Embryonic facial prominence (tissue), 1 donor: ENCODE data around the gene FNIP2.
"Not testable (repeated sequence)": the region's sequence is repeated elsewhere in the genome, so short reads cannot be mapped to it uniquely, and the experiment has no call there.

Experiments used
- DNase-seq: peaks from one replicate; pipeline ENCODE4 v3.0.0-alpha.2; 2016; ENCODE audit errors: extremely low spot score

FNIP2 gene

GRCh38 chr4:158814636-158815330, 46.0 kb downstream of the FNIP2 start:
- DNase-seq, result no peak

DNA sequence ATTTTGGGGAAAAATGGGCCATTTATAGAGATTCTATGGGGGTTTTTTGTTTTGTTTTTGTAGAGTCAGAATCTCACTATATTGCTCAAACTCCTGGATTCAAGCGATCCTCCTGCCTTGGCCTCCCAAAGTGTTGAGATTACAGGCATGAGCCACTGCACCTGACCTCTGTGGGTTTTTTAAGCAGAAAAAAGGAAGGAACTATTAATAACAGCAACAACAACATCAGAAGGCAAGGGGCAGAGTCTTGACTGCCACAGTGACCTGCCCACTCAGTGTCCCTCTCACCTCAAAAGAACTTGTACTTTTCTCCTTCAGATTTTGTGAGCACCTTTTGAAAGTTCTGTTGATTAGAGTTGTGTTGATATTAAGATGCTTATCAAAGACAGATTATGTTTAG, 48.1 kb downstream of the FNIP2 start:
- DNase-seq, result no peak

GRCh38 chr4:158817562-158818296, 48.9 kb downstream of the FNIP2 start:
- DNase-seq, result no peak

DNA sequence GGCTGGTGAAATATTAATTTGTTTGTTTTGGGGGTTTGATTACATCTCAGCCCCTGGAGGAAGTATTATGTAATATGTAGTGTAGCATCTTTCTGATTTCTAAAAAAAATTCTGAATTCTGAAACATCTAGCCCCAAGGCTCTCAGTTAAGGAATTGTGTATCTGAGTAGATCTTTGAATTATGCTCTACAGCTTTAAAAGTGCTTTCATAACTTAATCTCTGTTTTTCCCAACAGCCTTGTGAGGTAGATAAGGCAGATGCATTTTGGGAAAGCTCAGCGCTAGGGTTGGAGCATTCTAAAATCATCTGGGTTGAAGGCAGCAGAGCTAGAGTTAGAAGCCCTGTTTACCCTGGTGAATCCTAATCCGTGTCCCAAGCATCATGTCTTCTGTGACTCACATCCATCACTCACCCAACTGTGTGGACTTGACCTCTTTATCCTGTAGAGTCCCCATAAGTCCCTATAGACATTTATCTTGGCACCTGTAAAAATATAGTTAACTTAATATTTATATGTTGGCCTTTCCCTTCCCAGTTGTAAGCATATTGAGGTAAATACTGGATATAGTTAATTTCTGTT, 49.8 kb downstream of the FNIP2 start:
- DNase-seq, result no peak

DNA sequence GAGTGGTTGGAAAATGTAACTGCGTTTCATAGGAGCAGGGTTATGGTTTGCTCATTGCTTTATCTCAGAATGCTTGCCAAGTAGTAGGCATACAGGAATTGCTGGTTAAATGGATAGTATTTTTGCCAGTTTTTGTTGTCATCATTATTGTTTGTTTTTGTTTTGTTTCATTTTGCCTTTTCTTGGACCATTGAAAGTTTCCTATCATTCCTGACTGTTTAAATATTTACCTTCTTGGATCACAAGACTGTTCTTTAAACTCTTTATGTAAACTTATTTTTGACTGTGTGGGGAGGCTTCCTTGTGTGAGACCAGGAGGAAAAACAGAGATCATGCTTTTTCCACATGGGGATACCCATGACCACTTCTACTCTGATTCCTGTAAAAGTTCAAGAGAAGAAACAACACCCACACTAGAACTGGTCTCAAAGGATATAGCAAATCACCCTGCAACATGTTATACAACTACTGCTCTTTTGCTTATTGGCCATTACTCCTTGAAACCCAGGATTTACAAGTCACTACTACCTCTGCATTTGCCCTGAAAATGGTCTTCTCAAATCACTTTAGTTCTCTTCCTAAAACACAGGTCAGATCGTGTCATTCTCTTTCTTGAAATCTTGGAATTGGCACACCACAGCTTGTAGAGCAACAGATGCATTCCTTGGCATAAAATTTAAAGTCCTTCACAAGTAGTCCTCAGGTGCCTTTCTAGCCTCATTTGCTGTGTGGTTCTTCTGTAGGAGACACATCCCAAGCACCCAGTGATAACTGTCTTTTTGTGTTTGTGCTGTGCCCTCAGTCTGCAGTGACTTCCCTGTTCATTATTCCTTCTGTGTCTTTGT, 51.3 kb downstream of the FNIP2 start:
- DNase-seq, result no peak

GRCh38 chr4:158821228-158821971, 52.6 kb downstream of the FNIP2 start:
- DNase-seq, result no peak

- DNase-seq, result no peak
These were observed 53.5 kb downstream of the FNIP2 start for GRCh38 chr4:158822348-158822747.

GRCh38 chr4:158823461-158823873, 54.6 kb downstream of the FNIP2 start:
- no peak for DNase-seq

DNA sequence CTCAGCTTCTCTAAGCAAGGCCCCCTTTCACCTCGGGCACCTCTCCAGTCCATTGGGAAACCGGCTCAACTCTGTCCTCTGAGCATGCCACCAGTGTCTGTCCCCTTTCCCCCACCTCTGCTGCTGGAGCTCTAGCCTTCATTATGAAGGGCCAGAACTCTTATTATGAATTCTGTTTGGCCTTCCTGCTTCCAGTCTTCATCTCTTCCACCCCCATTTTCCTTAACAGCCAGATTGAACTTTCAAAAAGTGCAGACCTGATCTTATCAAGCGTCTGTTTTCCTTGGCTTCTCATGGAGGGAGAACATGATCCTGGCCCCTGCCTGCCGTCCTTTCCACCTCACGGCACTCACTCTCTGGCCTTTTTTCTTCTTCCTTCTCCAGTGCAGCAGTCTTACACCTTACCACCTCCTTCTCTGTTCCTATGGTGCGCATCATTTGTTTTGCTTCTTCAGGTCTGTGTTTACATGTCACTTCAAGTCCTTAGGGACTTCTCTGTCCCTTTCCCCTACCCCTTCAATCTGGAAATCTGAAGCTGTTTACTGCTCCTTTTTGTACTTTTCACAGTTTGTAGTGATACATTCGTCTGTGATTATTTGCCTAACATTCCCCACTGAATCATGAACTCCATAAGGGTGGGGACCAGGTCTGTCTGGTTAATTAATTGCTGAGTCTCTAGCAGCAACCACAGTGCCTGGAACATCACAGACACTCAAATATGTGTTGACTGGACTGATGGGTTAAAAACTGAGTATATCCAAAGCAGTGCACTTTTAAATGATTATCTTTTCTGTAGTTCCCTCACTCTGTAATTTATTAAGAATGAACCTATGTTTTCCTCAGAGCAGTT, 55.8 kb downstream of the FNIP2 start:
- DNase-seq, result no peak

GRCh38 chr4:158825433-158826036, 56.7 kb downstream of the FNIP2 start:
- DNase-seq, result no peak

DNA sequence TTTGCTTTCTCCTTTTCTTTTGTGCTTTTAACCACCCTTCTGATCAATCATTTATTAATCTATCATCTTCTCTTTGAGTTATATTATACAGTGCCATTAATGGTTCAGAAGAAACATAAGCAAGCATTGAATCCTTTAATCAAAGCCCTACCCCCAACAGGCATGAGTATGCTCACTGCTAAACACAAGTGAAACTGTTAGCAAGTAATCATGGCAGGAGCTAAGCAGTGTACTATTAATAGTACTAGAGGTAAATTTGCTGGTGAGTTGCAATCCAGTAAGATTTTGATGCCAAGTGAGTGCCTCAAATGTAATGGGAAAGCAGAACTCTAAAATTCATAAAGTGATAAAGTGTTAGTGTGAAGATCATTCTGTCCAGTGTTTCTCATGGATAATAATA, 57.2 kb downstream of the FNIP2 start:
- no peak for DNase-seq

DNA sequence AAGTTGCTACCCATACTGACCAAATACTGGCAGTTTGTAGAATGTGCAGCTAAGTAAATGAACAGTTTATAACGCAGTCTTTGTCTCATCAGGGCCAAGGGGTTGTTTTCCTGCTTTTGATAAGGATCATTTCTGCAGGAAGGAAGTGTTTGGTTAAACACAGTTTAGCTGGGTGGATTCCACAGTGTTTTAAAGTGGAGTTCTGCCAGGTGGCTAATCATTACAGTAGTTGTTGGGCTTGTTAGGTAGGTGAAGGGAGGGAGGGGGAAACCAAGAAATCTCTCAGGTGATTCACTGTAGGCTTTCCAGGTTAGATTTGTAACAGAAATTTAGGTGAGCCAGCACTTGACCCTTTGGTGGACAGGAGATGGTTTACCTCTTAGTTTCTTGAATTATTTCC, 58.1 kb downstream of the FNIP2 start:
- DNase-seq, result no peak

- DNase-seq, result no peak
These were observed 58.7 kb downstream of the FNIP2 start for GRCh38 chr4:158827543-158827981.

- DNase-seq, result not testable (repeated sequence)
These were observed 59.3 kb downstream of the FNIP2 start for GRCh38 chr4:158828151-158828550.

DNA sequence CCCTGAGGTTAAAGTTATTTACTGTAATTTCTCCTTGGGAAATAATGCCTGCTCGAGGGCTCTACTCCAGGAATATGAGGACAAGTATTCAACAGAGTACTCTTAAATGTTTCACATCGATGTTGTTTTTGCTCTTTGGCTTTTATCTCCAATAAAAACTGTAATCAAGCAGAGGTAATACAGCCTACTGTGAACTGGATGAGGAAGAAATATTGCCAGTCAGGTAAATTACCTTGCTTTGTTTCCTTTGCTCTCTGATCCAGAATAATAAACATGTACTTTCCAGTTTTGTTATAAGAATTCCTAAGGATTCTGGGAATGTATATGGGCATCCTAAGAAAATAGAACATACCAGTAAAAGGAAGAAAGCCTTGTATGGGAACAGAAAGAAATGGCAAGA, 60.4 kb downstream of the FNIP2 start:
- no peak for DNase-seq

- no peak for DNase-seq
These were observed 64.8 kb downstream of the FNIP2 start for GRCh38 chr4:158833602-158834001.

DNA sequence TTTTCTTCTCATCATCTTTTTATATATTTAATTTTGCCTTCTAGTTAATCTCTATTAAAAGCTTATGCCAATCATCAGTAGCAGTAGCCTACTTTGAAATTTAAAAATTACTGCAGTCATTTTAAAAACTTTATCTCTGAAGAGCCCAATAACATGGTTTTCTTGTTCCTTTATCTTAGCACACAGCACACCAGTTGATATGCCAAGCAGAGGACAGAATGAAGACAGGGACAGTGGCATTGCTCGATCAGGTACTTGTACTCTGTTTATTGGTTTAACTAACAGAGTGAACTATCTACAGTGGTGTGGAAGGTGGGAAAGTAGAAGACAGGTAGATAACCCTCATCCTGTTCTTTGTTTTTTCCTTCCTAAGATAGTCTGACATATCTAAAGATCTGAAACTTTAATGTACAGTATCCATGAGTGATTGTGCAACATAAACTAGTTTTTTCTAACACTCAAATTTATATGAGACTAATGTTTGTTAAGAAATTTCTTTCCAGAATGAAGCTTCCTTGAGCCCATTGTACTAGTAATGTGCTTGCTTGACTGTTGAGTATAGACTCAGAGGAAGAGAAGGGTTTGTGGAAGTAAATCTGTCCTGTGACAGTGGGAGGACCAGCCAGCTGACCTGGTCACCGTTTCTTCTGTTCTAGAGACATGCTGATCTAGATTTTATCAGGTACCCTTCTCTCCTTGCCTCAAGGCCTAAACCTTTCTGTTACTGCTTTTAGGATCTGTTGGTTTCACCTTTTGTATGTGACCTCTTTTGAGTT, 66.6 kb downstream of the FNIP2 start:
- no peak for DNase-seq

GRCh38 chr4:158836002-158836369, 67.2 kb downstream of the FNIP2 start:
- DNase-seq, result no peak

DNA sequence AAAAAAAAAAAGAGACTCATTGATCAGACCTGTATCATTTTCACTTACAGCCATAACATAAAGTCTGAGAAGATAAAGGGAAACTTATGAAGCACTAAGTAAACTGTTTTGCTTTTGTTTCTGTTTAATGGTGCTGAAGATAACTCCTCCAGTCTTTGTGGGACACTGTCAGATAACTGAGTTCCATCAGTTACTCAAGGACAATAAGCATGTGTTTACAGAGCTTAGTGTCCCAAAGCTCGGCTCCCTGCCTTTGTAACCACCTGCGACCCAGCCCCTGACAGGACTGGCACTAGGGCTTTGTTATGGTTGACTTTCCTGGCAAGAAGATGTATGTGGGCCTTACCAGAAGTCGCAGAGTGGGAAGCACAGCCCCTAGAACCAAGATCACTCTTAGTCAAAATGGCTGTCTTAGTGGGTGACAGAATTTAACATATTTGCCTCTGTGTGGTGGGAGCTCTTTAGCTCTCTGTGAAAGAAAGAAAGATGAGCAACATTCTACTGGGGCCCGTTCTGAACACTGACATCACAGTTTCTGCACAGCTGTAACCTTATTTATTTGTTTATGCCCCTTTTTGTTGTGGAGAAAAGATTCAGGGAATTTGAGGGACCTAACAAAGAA, 68.1 kb downstream of the FNIP2 start:
- DNase-seq, result no peak
